Measurements from ENCODE around the gene ZNF446.

DNA sequence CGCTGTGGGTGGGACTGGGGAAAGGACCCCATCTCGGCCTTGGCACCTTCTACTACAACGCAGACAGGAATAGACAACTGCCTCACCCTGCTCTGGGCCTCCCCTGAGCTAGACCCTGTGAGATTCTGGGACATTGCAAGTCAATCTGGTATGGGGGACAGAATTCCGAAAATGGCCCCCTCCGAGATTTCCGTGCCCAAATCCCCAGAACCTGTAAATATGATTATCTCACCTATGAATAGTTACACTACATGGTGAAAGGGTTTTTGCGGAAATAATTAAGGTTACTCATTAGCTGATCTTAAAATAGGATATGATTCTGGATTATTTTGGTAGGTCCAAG lies 44.1 kb downstream of the ZNF446 start:
- TF ChIP-seq, protein P1, sequence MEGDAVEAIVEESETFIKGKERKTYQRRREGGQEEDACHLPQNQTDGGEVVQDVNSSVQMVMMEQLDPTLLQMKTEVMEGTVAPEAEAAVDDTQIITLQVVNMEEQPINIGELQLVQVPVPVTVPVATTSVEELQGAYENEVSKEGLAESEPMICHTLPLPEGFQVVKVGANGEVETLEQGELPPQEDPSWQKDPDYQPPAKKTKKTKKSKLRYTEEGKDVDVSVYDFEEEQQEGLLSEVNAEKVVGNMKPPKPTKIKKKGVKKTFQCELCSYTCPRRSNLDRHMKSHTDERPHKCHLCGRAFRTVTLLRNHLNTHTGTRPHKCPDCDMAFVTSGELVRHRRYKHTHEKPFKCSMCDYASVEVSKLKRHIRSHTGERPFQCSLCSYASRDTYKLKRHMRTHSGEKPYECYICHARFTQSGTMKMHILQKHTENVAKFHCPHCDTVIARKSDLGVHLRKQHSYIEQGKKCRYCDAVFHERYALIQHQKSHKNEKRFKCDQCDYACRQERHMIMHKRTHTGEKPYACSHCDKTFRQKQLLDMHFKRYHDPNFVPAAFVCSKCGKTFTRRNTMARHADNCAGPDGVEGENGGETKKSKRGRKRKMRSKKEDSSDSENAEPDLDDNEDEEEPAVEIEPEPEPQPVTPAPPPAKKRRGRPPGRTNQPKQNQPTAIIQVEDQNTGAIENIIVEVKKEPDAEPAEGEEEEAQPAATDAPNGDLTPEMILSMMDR (IDR thresholded peaks at IDR 0.05; ENCODE audit: low read depth, low read length, poor library complexity, severe bottlenecking): no peak
- TF ChIP-seq EZH2phosphoT487 (IDR thresholded peaks at IDR 0.05; ENCODE audit: borderline replicate concordance, low read length): no peak

Measured in DOHH2 (cell line).